IMR-90 (cell line): ENCODE measurements around the gene PITPNM3. TPM values are rescaled to one million over a fixed set of nuclear protein-coding genes. Genes with fewer than 3 reads are reported as not detected.

Source experiments
- ATAC-seq: fragments of 200-7000 bp; cut with Tn5 transposase; 2 replicates; pipeline ENCODE4 v1.9.1; 2020; ENCODE audit warnings: low read depth, mild to moderate bottlenecking, moderate library complexity
- BruUV-seq: library from RNA; stranded (reverse); fragments of 400-500 nt; replicated peaks from 2 replicates; lab custom pipeline; 2021; lab: Mats Ljungman, UMichigan
- CTCF ChIA-PET: fragments of 300-600 bp; formaldehyde crosslinking; extraction: SDS; loops from one replicate; lab custom pipeline; 2021; ENCODE audit warnings: antibody characterized with exemption; lab: Yijun Ruan, JAX
- POLR2A ChIA-PET: fragments of 300-600 bp; sonication (Branson Sonifier 250); formaldehyde crosslinking; loops from one replicate; lab custom pipeline; 2022; ENCODE audit warnings: antibody characterized with exemption; ENCODE audit not compliant: unreplicated experiment; lab: Charles Lee
- DNase-seq: peaks from one replicate; pipeline ENCODE4 v3.0.0; 2013
- H2AFZ ChIP-seq: replicated peaks from 2 replicates; pipeline ENCODE3; 2013; ENCODE audit warnings: low read length, mild to moderate bottlenecking; ENCODE audit not compliant: poor library complexity
- H2AK5ac ChIP-seq: 2 replicates; pipeline ENCODE4 v1.6.1; 2013; ENCODE audit warnings: low read depth, low read length, inconsistent platforms
- H2AK9ac ChIP-seq: replicated peaks from 2 replicates; pipeline ENCODE3; 2013; ENCODE audit warnings: mild to moderate bottlenecking, low read depth, low read length, moderate library complexity; ENCODE audit not compliant: poor library complexity
- H2BK120ac ChIP-seq: 2 replicates; pipeline ENCODE4 v1.6.1; 2013; ENCODE audit warnings: low read depth, low read length, inconsistent platforms
- H2BK15ac ChIP-seq: 3 replicates; pipeline ENCODE4 v1.6.1; 2013; ENCODE audit warnings: low read depth, low read length, inconsistent platforms
- H2BK20ac ChIP-seq: 2 replicates; pipeline ENCODE4 v1.6.1; 2013; ENCODE audit warnings: low read depth, mild to moderate bottlenecking, inconsistent platforms, low read length, moderate library complexity
- H2BK5ac ChIP-seq: 2 replicates; pipeline ENCODE4 v1.6.1; 2013; ENCODE audit warnings: mild to moderate bottlenecking, low read depth, low read length, inconsistent platforms; ENCODE audit not compliant: poor library complexity, severe bottlenecking
- H3K14ac ChIP-seq: replicated peaks from 2 replicates; pipeline ENCODE4 v1.6.1; 2013; ENCODE audit warnings: low read depth, low read length, inconsistent platforms
- H3K18ac ChIP-seq: 2 replicates; pipeline ENCODE4 v1.6.1; 2013; ENCODE audit warnings: low read depth, low read length, control low read depth
- H3K23ac ChIP-seq: 2 replicates; pipeline ENCODE4 v1.6.1; 2013; ENCODE audit warnings: low read depth, low read length, inconsistent platforms
- H3K27ac ChIP-seq: 2 replicates; pipeline ENCODE4 v1.5.1; 2013; ENCODE audit warnings: mild to moderate bottlenecking, control low read depth, low read length; ENCODE audit not compliant: insufficient read depth
- H3K27me3 ChIP-seq: 2 replicates; pipeline ENCODE4 v1.6.1; 2013; ENCODE audit warnings: low read length; ENCODE audit not compliant: control insufficient read depth, insufficient read depth
- H3K36me3 ChIP-seq: 2 replicates; pipeline ENCODE4 v1.6.1; 2013; ENCODE audit warnings: low read length, mixed read lengths; ENCODE audit not compliant: control insufficient read depth, insufficient read depth
- H3K4ac ChIP-seq: 2 replicates; pipeline ENCODE4 v1.6.1; 2013; ENCODE audit warnings: low read depth, low read length, inconsistent platforms
- H3K4me1 ChIP-seq: 2 replicates; pipeline ENCODE4 v1.6.1; 2013; ENCODE audit warnings: low read length, mixed read lengths; ENCODE audit not compliant: control insufficient read depth, insufficient read depth
- H3K4me2 ChIP-seq: 2 replicates; pipeline ENCODE4 v1.6.1; 2013; ENCODE audit warnings: low read depth, mild to moderate bottlenecking, control low read depth, low read length, moderate library complexity
- H3K4me3 ChIP-seq: 2 replicates; pipeline ENCODE4 v1.5.1; 2013; ENCODE audit warnings: low read depth, mild to moderate bottlenecking, control low read depth, low read length, moderate library complexity; ENCODE audit not compliant: insufficient read depth
- H3K56ac ChIP-seq: 2 replicates; pipeline ENCODE4 v1.6.1; 2013; ENCODE audit warnings: low read length, inconsistent platforms; ENCODE audit not compliant: insufficient read depth; ENCODE audit errors: extremely low read depth
- H3K79me1 ChIP-seq, 2 experiments: 2 replicates each; pipeline ENCODE4 v1.6.1; 2013; ENCODE audit warnings: low read length in 2 of 2, inconsistent platforms in 1 of 2, low read depth in 1 of 2
- H3K9ac ChIP-seq: 2 replicates; pipeline ENCODE4 v1.6.1; 2013; ENCODE audit warnings: low read depth, low read length, control low read depth
- H3K9me1 ChIP-seq: 2 replicates; pipeline ENCODE4 v1.6.1; 2013; ENCODE audit warnings: low read length, inconsistent platforms; ENCODE audit not compliant: insufficient read depth
- H3K9me3 ChIP-seq: 2 replicates; pipeline ENCODE4 v1.6.1; 2013; ENCODE audit warnings: low read length; ENCODE audit not compliant: control insufficient read depth, insufficient read depth
- H4K20me1 ChIP-seq: 2 replicates; pipeline ENCODE4 v1.6.1; 2013; ENCODE audit warnings: low read length, inconsistent platforms; ENCODE audit not compliant: insufficient read depth
- H4K5ac ChIP-seq: 2 replicates; pipeline ENCODE4 v1.6.1; 2013; ENCODE audit warnings: mild to moderate bottlenecking, low read depth, low read length, control low read depth
- H4K8ac ChIP-seq, 2 experiments: 2 replicates each; pipeline ENCODE4 v1.6.1; 2013; ENCODE audit warnings: low read depth in 2 of 2, low read length in 2 of 2, control low read depth in 1 of 2, inconsistent platforms in 1 of 2
- H4K91ac ChIP-seq: 2 replicates; pipeline ENCODE4 v1.6.1; 2013; ENCODE audit warnings: low read depth, low read length, inconsistent platforms; ENCODE audit not compliant: insufficient read depth
- CEBPB ChIP-seq: IDR thresholded peaks from 2 replicates; pipeline ENCODE4 v1.6.1; 2012; ENCODE audit warnings: low read depth, low read length, improper control_type of control experiment
- CHD1 ChIP-seq: IDR thresholded peaks from 2 replicates; pipeline ENCODE4 v1.6.1; 2012; ENCODE audit warnings: low read depth, low read length, improper control_type of control experiment
- CTCF ChIP-seq: conservative IDR thresholded peaks from 2 replicates; pipeline ENCODE4 v1.5.1; 2012; ENCODE audit warnings: mild to moderate bottlenecking, low read depth, low read length, improper control_type of control experiment
- ELK1 ChIP-seq: fragments of 150-350 bp; IDR thresholded peaks from 2 replicates; pipeline ENCODE4 v1.6.1; 2016; ENCODE audit warnings: low read depth, mild to moderate bottlenecking, low read length, moderate library complexity, borderline replicate concordance
- FOS ChIP-seq: fragments of 150-350 bp; IDR thresholded peaks from 2 replicates; pipeline ENCODE4 v1.6.1; 2016; ENCODE audit warnings: low read depth, low read length
- MAFK ChIP-seq: IDR thresholded peaks from 2 replicates; pipeline ENCODE4 v1.6.1; 2012; ENCODE audit warnings: low read depth, low read length, improper control_type of control experiment
- MAZ ChIP-seq: IDR thresholded peaks from 2 replicates; pipeline ENCODE4 v1.6.1; 2012; ENCODE audit warnings: low read depth, mild to moderate bottlenecking, low read length, improper control_type of control experiment, moderate library complexity, borderline replicate concordance
- MXI1 ChIP-seq: IDR thresholded peaks from 2 replicates; pipeline ENCODE4 v1.6.1; 2012; ENCODE audit warnings: low read depth, mild to moderate bottlenecking, low read length, moderate library complexity, borderline replicate concordance
- POLR2A ChIP-seq: IDR thresholded peaks from 2 replicates; pipeline ENCODE4 v1.6.1; 2012; ENCODE audit warnings: mild to moderate bottlenecking, low read depth, low read length
- RAD21 ChIP-seq: IDR thresholded peaks from 2 replicates; pipeline ENCODE4 v1.6.1; 2012; ENCODE audit warnings: low read length, improper control_type of control experiment
- RFX5 ChIP-seq: IDR thresholded peaks from 2 replicates; pipeline ENCODE4 v1.8.0; 2012; ENCODE audit warnings: low read depth, mild to moderate bottlenecking, low read length, moderate library complexity
- USF2 ChIP-seq: fragments of 150-350 bp; IDR thresholded peaks from 2 replicates; pipeline ENCODE4 v1.6.1; 2017; ENCODE audit warnings: mild to moderate bottlenecking, antibody characterized with exemption, low read length, low read depth
- WGBS, 2 experiments: methylation state at CpG; one replicate each; pipeline versions ENCODE4 v1.1.5 to v1.1.7; 2013; ENCODE audit warnings: missing lambda C conversion rate in 2 of 2; ENCODE audit not compliant: insufficient read length in 1 of 2; ENCODE audit errors: extremely low coverage in 2 of 2; 5-methylcytosine and 5-hydroxymethylcytosine counted together
- dilution Hi-C: fragments of 300-500 bp; cut with HindIII; formaldehyde crosslinking; loops from one replicate; pipeline ENCODE4 v1.14.3; 2018; ENCODE audit warnings: low sequenced_read_pairs; ENCODE audit not compliant: unreplicated experiment
- in situ Hi-C: fragments of 300-500 bp; cut with MboI; formaldehyde crosslinking; loops from 3 replicates; pipeline ENCODE4 v1.14.3; 2019; ENCODE audit warnings: low sequenced_read_pairs, inconsistent platforms, mixed read lengths
- intact Hi-C: fragments of 100-400 bp; cut with micrococcal nuclease; formaldehyde crosslinking; loops from 2 replicates; pipeline ENCODE4 v1.10.0; 2022
- polyA plus RNA-seq, 3 experiments: library from polyadenylated mRNA; depleted of rRNA; stranded (reverse); fragments of >200 nt; gene quantifications; 2 replicates each; pipeline ENCODE4 v1.2.3, GENCODE V29; 2012; ENCODE audit warnings: low replicate concordance in 1 of 3
- total RNA-seq: library from RNA; depleted of rRNA; stranded (reverse); fragments of >200 nt; gene quantifications from 2 replicates; pipeline ENCODE4 v1.2.3, GENCODE V29; 2012

The PITPNM3 gene
- total and polyA plus RNA-seq, 2 of the 4 experiments (the other 2 are of a cell fraction), result 0.54 to 1.7 TPM

GRCh38 chr17:6470146-6470718 lies 86.1 kb downstream of the PITPNM3 start (continued):
- no peak for TF ChIP-seq CTCF

- H3K9me1 ChIP-seq, result peaks cover 4% of the 10 kb centered on the region; the same call in 1 of the 2 replicates
- peaks cover 2% of the 10 kb centered on the region; the same call in 1 of the 2 replicates for H3K9me3 ChIP-seq
- no peaks in the 10 kb centered on the region for H3K36me3 ChIP-seq
- dilution Hi-C loops (no loop called here), intact Hi-C loops (no loop called here), in situ Hi-C loops (no loop called here)
- no peak for DNase-seq
- H3K4me2 ChIP-seq, result no peak overlapping the region
- H2AFZ ChIP-seq, result no peak overlapping the region
- no peak overlapping the region for H3K18ac ChIP-seq
- H3K27me3 ChIP-seq, result no peaks in the 10 kb centered on the region
- H2AK5ac ChIP-seq, result no peak overlapping the region
- POLR2A ChIA-PET, result no interaction called here
- 80% methylated on average over 14 of the region's 23 CpGs; no CpG with 5 or more reads in 1 of the 2 experiments for WGBS, 2 experiments
- H4K5ac ChIP-seq, result no peak overlapping the region
- no peak overlapping the region for H2BK120ac ChIP-seq
- no peak overlapping the region for H3K56ac ChIP-seq
- no peak for ATAC-seq
- peaks cover 9% of the 10 kb centered on the region for H3K4me1 ChIP-seq
- H4K91ac ChIP-seq, result no peak overlapping the region
- H4K20me1 ChIP-seq, result peaks cover 5% of the 10 kb centered on the region; the same call in 1 of the 2 replicates
- no peak overlapping the region for H2AK9ac ChIP-seq
- no peak overlapping the region for H2BK15ac ChIP-seq
- no peak overlapping the region for H2BK5ac ChIP-seq
- H2BK20ac ChIP-seq, result no peak overlapping the region
- H3K14ac ChIP-seq, result no peak overlapping the region
- H3K79me1 ChIP-seq, result no peaks in the 10 kb centered on the region
- CTCF ChIA-PET, result no interaction called here
- no peak overlapping the region for H4K8ac ChIP-seq
- H3K27ac ChIP-seq, result no peak overlapping the region
- no peak overlapping the region for H3K4ac ChIP-seq
- H3K4me3 ChIP-seq, result no peak overlapping the region
- H3K9ac ChIP-seq, result no peak overlapping the region
- no peak overlapping the region for H3K23ac ChIP-seq
- no TSS peak for BruUV-seq
- no peak for TF ChIP-seq CHD1
- TF ChIP-seq MAFK, result no peak
- no peak for TF ChIP-seq USF2
- TF ChIP-seq RFX5, result no peak
- TF ChIP-seq FOS, result no peak
- TF ChIP-seq RAD21, result no peak
- TF ChIP-seq MXI1, result no peak
- TF ChIP-seq CEBPB, result no peak
- TF ChIP-seq POLR2A, result no peak
- TF ChIP-seq MAZ, result no peak
- TF ChIP-seq ELK1, result no peak
These were observed 88.1 kb downstream of the PITPNM3 start for GRCh38 chr17:6468051-6468790.
